Liver (tissue), 9 donors: ENCODE measurements around the gene CRB1. TPM values are rescaled to one million over a fixed set of nuclear protein-coding genes. Genes with fewer than 3 reads are reported as not detected.

Source experiments
- DNase-seq: peaks from one replicate; pipeline ENCODE4 v3.0.0-alpha.2; 2017; ENCODE audit warnings: low spot score
- H3K27ac ChIP-seq, 2 donors: one replicate each; pipeline ENCODE4 v1.7.0; 2013; ENCODE audit warnings: inconsistent platforms in 2 of 2, low read length in 2 of 2, control low read depth in 1 of 2, low read depth in 1 of 2, mild to moderate bottlenecking in 1 of 2
- H3K27me3 ChIP-seq, 4 donors: one replicate each; pipeline versions ENCODE4 v1.6.1 to v1.7.0; 2013; ENCODE audit warnings: low read length in 3 of 4, inconsistent platforms in 1 of 4, mild to moderate bottlenecking in 1 of 4, moderate library complexity in 1 of 4; ENCODE audit not compliant: control insufficient read depth in 4 of 4, insufficient read depth in 4 of 4
- H3K36me3 ChIP-seq, 4 donors: one replicate each; pipeline versions ENCODE4 v1.6.1 to v1.7.0; 2013; ENCODE audit warnings: low read length in 3 of 4, mild to moderate bottlenecking in 3 of 4, low read depth in 1 of 4, moderate library complexity in 1 of 4; ENCODE audit not compliant: control insufficient read depth in 4 of 4, insufficient read depth in 3 of 4
- H3K4me1 ChIP-seq, 4 donors: one replicate each; pipeline versions ENCODE4 v1.6.1 to v1.7.0; 2013; ENCODE audit warnings: low read length in 3 of 4, mild to moderate bottlenecking in 3 of 4, moderate library complexity in 1 of 4; ENCODE audit not compliant: control insufficient read depth in 4 of 4, insufficient read depth in 4 of 4
- H3K4me3 ChIP-seq, 3 donors: one replicate each; pipeline versions ENCODE4 v1.6.1 to v1.7.0; 2013; ENCODE audit warnings: low read length in 3 of 3, control low read depth in 1 of 3, low read depth in 1 of 3, mild to moderate bottlenecking in 1 of 3
- H3K9ac ChIP-seq, 2 donors: one replicate each; pipeline ENCODE4 v1.7.0; 2013; ENCODE audit warnings: low read length in 2 of 2, mild to moderate bottlenecking in 2 of 2, moderate library complexity in 2 of 2, control low read depth in 1 of 2, low read depth in 1 of 2
- H3K9me3 ChIP-seq, 4 donors: one replicate each; pipeline versions ENCODE4 v1.6.1 to v1.7.0; 2013; ENCODE audit warnings: low read length in 3 of 4; ENCODE audit not compliant: control insufficient read depth in 4 of 4
- ATF3 ChIP-seq: IDR thresholded peaks from 2 replicates; pipeline ENCODE4 v1.6.1; 2016; ENCODE audit warnings: antibody characterized with exemption
- CTCF ChIP-seq: fragments of 150-350 bp; IDR thresholded peaks from 2 replicates; pipeline ENCODE4 v1.5.1; 2017; ENCODE audit warnings: improper control_type of control experiment, low read depth, low read length; ENCODE audit not compliant: missing input control
- EGR1 ChIP-seq, 2 donors: IDR thresholded peaks; 2 replicates each; pipeline ENCODE4 v1.6.1; 2016 to 2018; ENCODE audit warnings: antibody characterized with exemption in 2 of 2, low read depth in 2 of 2
- FOXA1 ChIP-seq: IDR thresholded peaks from 2 replicates; pipeline ENCODE4 v1.6.1; 2016; ENCODE audit warnings: antibody characterized with exemption
- FOXA2 ChIP-seq: IDR thresholded peaks from 2 replicates; pipeline ENCODE4 v1.6.1; 2016; ENCODE audit warnings: antibody characterized with exemption
- GABPA ChIP-seq, 2 donors: IDR thresholded peaks in 1 of 2; conservative IDR thresholded peaks in 1 of 2; 2 replicates each; pipeline ENCODE4 v1.6.1; 2016; ENCODE audit warnings: antibody characterized with exemption in 2 of 2, mild to moderate bottlenecking in 1 of 2, moderate library complexity in 1 of 2
- HNF4A ChIP-seq, 2 donors: conservative IDR thresholded peaks; 2 replicates each; pipeline ENCODE4 v1.6.1; 2016; ENCODE audit warnings: antibody characterized with exemption in 2 of 2, mild to moderate bottlenecking in 2 of 2
- HNF4G ChIP-seq: IDR thresholded peaks from 2 replicates; pipeline ENCODE4 v1.6.1; 2016; ENCODE audit warnings: antibody characterized with exemption
- JUND ChIP-seq, 2 donors: IDR thresholded peaks; 2 replicates each; pipeline ENCODE4 v1.6.1; 2016; ENCODE audit warnings: antibody characterized with exemption in 2 of 2
- MAX ChIP-seq: IDR thresholded peaks from 2 replicates; pipeline ENCODE4 v1.6.1; 2016; ENCODE audit warnings: antibody characterized with exemption
- NR2F2 ChIP-seq: IDR thresholded peaks from 2 replicates; pipeline ENCODE4 v1.6.1; 2016; ENCODE audit warnings: antibody characterized with exemption
- RAD21 ChIP-seq, 2 donors: IDR thresholded peaks; 2 replicates each; pipeline ENCODE4 v1.6.1; 2016; ENCODE audit warnings: antibody characterized with exemption in 2 of 2, mild to moderate bottlenecking in 2 of 2
- REST ChIP-seq: IDR thresholded peaks from 2 replicates; pipeline ENCODE4 v1.6.1; 2016; ENCODE audit warnings: antibody characterized with exemption, mild to moderate bottlenecking
- RXRA ChIP-seq, 2 donors: IDR thresholded peaks; 2 replicates each; pipeline ENCODE4 v1.6.1; 2017 to 2018; ENCODE audit warnings: antibody characterized with exemption in 2 of 2, mild to moderate bottlenecking in 1 of 2
- SP1 ChIP-seq: IDR thresholded peaks from 2 replicates; pipeline ENCODE4 v1.6.1; 2018; ENCODE audit warnings: antibody characterized with exemption, mild to moderate bottlenecking
- TAF1 ChIP-seq: conservative IDR thresholded peaks from 2 replicates; pipeline ENCODE4 v1.6.1; 2016; ENCODE audit warnings: antibody characterized with exemption, mild to moderate bottlenecking
- YY1 ChIP-seq: IDR thresholded peaks from 2 replicates; pipeline ENCODE4 v1.6.1; 2016; ENCODE audit warnings: antibody characterized with exemption, mild to moderate bottlenecking
- ZBTB33 ChIP-seq: IDR thresholded peaks from 2 replicates; pipeline ENCODE4 v1.6.1; 2016; ENCODE audit warnings: antibody characterized with exemption
- WGBS: extraction: QIAGEN DNeasy Blood & Tissue Kit; methylation state at CpG from one replicate; pipeline ENCODE4 v1.1.7; 2013; 5-methylcytosine and 5-hydroxymethylcytosine counted together
- polyA plus RNA-seq, 2 donors: library from polyadenylated mRNA; stranded (reverse) in 1 of 2; unstranded in 1 of 2; fragments of 200-250 nt in 1 of 2; fragments of >200 nt in 1 of 2; fragmentation: Nextera tagmentation in 1 of 2; extraction: Ambion mirVana in 1 of 2; gene quantifications; one replicate each; pipeline versions ENCODE4 v1.2.1 to v1.2.3, GENCODE V29; 2013 to 2015
- total RNA-seq, 2 donors: library from RNA; depleted of rRNA; stranded (reverse); fragments of >200 nt; gene quantifications; one replicate each; pipeline ENCODE4 v1.2.3, GENCODE V29; 2014
- donor health status: healthy.
- donor health status: healthy.
- donor health status: healthy.
- donor health status: healthy.
- donor health status: healthy.

Gene CRB1
- total and polyA plus RNA-seq, 4 donors, result 5.1 TPM; not detected in 3

GRCh38 chr1:197250616-197251015 lies 17.4 kb upstream of the CRB1 start:
- H3K4me1 ChIP-seq, result no peaks in the 10 kb centered on the region
- no peaks in the 10 kb centered on the region for H3K36me3 ChIP-seq
- TF ChIP-seq FOXA2 (no peak), CTCF (no peak), SP1 (no peak), MAX (no peak), GABPA (IDR thresholded peaks at IDR 0.05 in 1 of 2, conservative IDR thresholded peaks at IDR 0.05 in 1 of 2) (no peak), RAD21 (IDR thresholded peaks at IDR 0.05) (no peak), EGR1 (IDR thresholded peaks at IDR 0.05; ENCODE audit: low read depth in 2 of 2) (no peak), FOXA1 (no peak), ATF3 (no peak), HNF4G (no peak), REST (no peak), ZBTB33 (no peak), RXRA (IDR thresholded peaks at IDR 0.05) (no peak), YY1 (no peak), TAF1 (no peak), NR2F2 (no peak), JUND (IDR thresholded peaks at IDR 0.05) (no peak), HNF4A (conservative IDR thresholded peaks at IDR 0.05) (no peak)
- no peak overlapping the region for H3K9ac ChIP-seq
- no peaks in the 10 kb centered on the region for H3K27me3 ChIP-seq
- no peaks in the 10 kb centered on the region for H3K9me3 ChIP-seq
- DNase-seq, result no peak
- H3K27ac ChIP-seq, result no peak overlapping the region
- no peak overlapping the region for H3K4me3 ChIP-seq
- WGBS, result 73% methylated on average over 2 of the region's 2 CpGs

GRCh38 chr1:197252973-197253372 lies 15.1 kb upstream of the CRB1 start:
- DNase-seq, result no peak
- H3K9ac ChIP-seq, result no peak overlapping the region
- H3K27me3 ChIP-seq, result no peaks in the 10 kb centered on the region
- no peaks in the 10 kb centered on the region for H3K9me3 ChIP-seq
- no peaks in the 10 kb centered on the region for H3K36me3 ChIP-seq
- WGBS, result 78% methylated on average over 4 of the region's 4 CpGs
- no peak overlapping the region for H3K4me3 ChIP-seq
- H3K4me1 ChIP-seq, result no peaks in the 10 kb centered on the region
- H3K27ac ChIP-seq, result no peak overlapping the region
- TF ChIP-seq EGR1 (IDR thresholded peaks at IDR 0.05; ENCODE audit: low read depth in 2 of 2), result no peak
- no peak for TF ChIP-seq JUND (IDR thresholded peaks at IDR 0.05)
- no peak for TF ChIP-seq FOXA2
- no peak for TF ChIP-seq NR2F2
- TF ChIP-seq ZBTB33, result no peak
- TF ChIP-seq HNF4A (conservative IDR thresholded peaks at IDR 0.05), result no peak
- no peak for TF ChIP-seq ATF3
- no peak for TF ChIP-seq RXRA (IDR thresholded peaks at IDR 0.05)
- no peak for TF ChIP-seq SP1
- no peak for TF ChIP-seq GABPA (IDR thresholded peaks at IDR 0.05 in 1 of 2, conservative IDR thresholded peaks at IDR 0.05 in 1 of 2)
- TF ChIP-seq CTCF, result no peak
